Gastrocnemius medialis (tissue), 4 donors: Measurements from ENCODE around the gene SRPX. TPM values are rescaled to one million over a fixed set of nuclear protein-coding genes. Genes with fewer than 3 reads are reported as not detected.

Experiments
- ATAC-seq, 2 donors: fragments of 150-250 bp; one replicate each; pipeline ENCODE4 v1.9.1; 2016
- DNase-seq, 2 donors: peaks; one replicate each; pipeline ENCODE4 v3.0.0-alpha.2; 2019
- H3K27ac ChIP-seq, 4 donors: fragments of 200-600 bp; sonication (generic); 1 replicate in 1 of 4; 2 replicates in 3 of 4; pipeline ENCODE4 v1.5.1; 2016 to 2018; ENCODE audit warnings: mild to moderate bottlenecking in 2 of 4, moderate library complexity in 1 of 4
- H3K27me3 ChIP-seq, 3 donors: fragments of 200-600 bp; sonication (generic) in 2 of 3; 1 replicate in 1 of 3; 2 replicates in 2 of 3; pipeline versions ENCODE4 v1.5.1 to v1.6.0; 2016 to 2019; ENCODE audit warnings: mild to moderate bottlenecking in 1 of 3, moderate library complexity in 1 of 3
- H3K36me3 ChIP-seq, 2 donors: fragments of 200-600 bp; sonication (generic) in 1 of 2; one replicate each; pipeline ENCODE4 v1.5.1; 2017 to 2018
- H3K4me1 ChIP-seq, 2 donors: fragments of 200-600 bp; sonication (generic) in 1 of 2; one replicate each; pipeline ENCODE4 v1.5.1; 2016 to 2017; ENCODE audit warnings: mild to moderate bottlenecking in 2 of 2
- H3K4me3 ChIP-seq, 4 donors: fragments of 200-600 bp; sonication (generic) in 3 of 4; 1 replicate in 1 of 4; 2 replicates in 3 of 4; pipeline ENCODE4 v1.5.1; 2016 to 2019; ENCODE audit warnings: mild to moderate bottlenecking in 2 of 4
- H3K9me3 ChIP-seq, 3 donors: fragments of 200-600 bp; sonication (generic) in 2 of 3; 1 replicate in 1 of 3; 2 replicates in 2 of 3; pipeline ENCODE4 v1.5.1; 2016 to 2019
- CTCF ChIP-seq, 5 experiments: fragments of 450-650 bp in 3 of 5; fragments of 200-600 bp in 2 of 5; sonication (generic) in 2 of 5; IDR thresholded peaks in 4 of 5; conservative IDR thresholded peaks in 1 of 5; 1 replicate in 4 of 5; 2 replicates in 1 of 5; pipeline ENCODE4 v1.5.1; 2016 to 2019; ENCODE audit warnings: antibody characterized with exemption in 5 of 5, mild to moderate bottlenecking in 3 of 5, moderate library complexity in 3 of 5
- POLR2A ChIP-seq, 2 donors: fragments of 450-650 bp; IDR thresholded peaks; one replicate each; pipeline ENCODE4 v1.6.1; 2017; ENCODE audit warnings: antibody characterized with exemption in 2 of 2, mild to moderate bottlenecking in 2 of 2, moderate library complexity in 2 of 2
- in situ Hi-C, 4 donors: fragments of 200-750 bp; cut with MboI; loops; one replicate each; pipeline versions ENCODE4 v1.15.0 to v1.8.0; 2017; ENCODE audit warnings: low sequenced_read_pairs in 4 of 4
- intact Hi-C: fragments of 100-400 bp; cut with DNase I; formaldehyde crosslinking; loops from one replicate; pipeline ENCODE4 v1.15.1; 2023; ENCODE audit warnings: low total_unique reads
- total RNA-seq, 4 donors: library from RNA; depleted of rRNA; stranded (reverse); fragments of >200 nt; gene quantifications; one replicate each; pipeline versions ENCODE4 v1.1.0 to v1.2.3, GENCODE V29; 2016

Gene SRPX
- total RNA-seq, 4 donors from 2014 or later: 8.6 to 48.3 (median 36.6) TPM

- no peaks in the 10 kb centered on the region for H3K36me3 ChIP-seq
- TF ChIP-seq CTCF (IDR thresholded peaks at IDR 0.05 in 4 of 5, conservative IDR thresholded peaks at IDR 0.05 in 1 of 5): no peak
- intact Hi-C loops: no loop called here
Observed at GRCh38 chrX:38103857-38104812, 116.5 kb downstream of the SRPX start.

GRCh38 chrX:38102875-38103274 lies 117.8 kb downstream of the SRPX start:
- H3K9me3 ChIP-seq: peaks cover 0 to 9% (median 5%) of the 10 kb centered on the region in 3 donors
- no peak for DNase-seq
- no peak for ATAC-seq
- H3K27ac ChIP-seq: no peak overlapping the region
- no peaks in the 10 kb centered on the region for H3K36me3 ChIP-seq
- H3K4me3 ChIP-seq: no peak overlapping the region
- intact Hi-C loops (no loop called here), in situ Hi-C loops (no loop called here)
- TF ChIP-seq POLR2A (IDR thresholded peaks at IDR 0.05): no peak
- no peak for TF ChIP-seq CTCF (IDR thresholded peaks at IDR 0.05 in 4 of 5, conservative IDR thresholded peaks at IDR 0.05 in 1 of 5)
- no peaks in the 10 kb centered on the region for H3K27me3 ChIP-seq
- no peaks in the 10 kb centered on the region for H3K4me1 ChIP-seq

More at GRCh38 chrX:38103857-38104812, 116.5 kb downstream of the SRPX start:
- Histone ChIP-seq H3K9me3 (peaks cover 0 to 8% (median 5%) of the 10 kb centered on the region in 3 donors), H3K27me3 (no peaks in the 10 kb centered on the region), H3K4me3 (no peak overlapping the region), H3K4me1 (no peaks in the 10 kb centered on the region), H3K27ac (no peak overlapping the region)
- in situ Hi-C loops: no loop called here
- DNase-seq: no peak
- ATAC-seq: no peak

DNA sequence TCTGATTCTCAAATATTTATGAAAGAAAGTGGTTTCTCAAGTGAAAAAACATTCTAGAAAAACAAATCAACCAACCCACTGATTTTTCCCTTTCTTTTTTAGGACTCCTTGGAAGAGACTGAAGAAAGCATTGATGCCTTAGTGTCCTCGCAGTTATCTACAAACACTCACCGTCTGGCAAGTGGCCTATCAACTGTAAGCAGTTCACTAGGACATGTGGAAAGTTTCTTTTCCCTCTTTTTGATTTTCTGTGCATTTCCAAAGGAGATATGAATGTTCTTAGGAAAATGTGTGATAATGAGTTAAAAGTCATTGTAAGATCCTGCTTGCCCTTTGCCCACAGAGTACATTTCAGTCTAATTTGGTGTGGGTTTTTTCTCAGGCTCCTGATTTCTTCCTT lies 118.4 kb downstream of the SRPX start:
- in situ Hi-C loops: no loop called here
- Histone ChIP-seq H3K4me1 (no peaks in the 10 kb centered on the region), H3K4me3 (no peak overlapping the region), H3K27me3 (no peaks in the 10 kb centered on the region), H3K36me3 (no peaks in the 10 kb centered on the region), H3K9me3 (peaks cover 0 to 9% (median 5%) of the 10 kb centered on the region in 3 donors), H3K27ac (no peak overlapping the region)
- TF ChIP-seq CTCF (IDR thresholded peaks at IDR 0.05 in 4 of 5, conservative IDR thresholded peaks at IDR 0.05 in 1 of 5) (no peak), POLR2A (IDR thresholded peaks at IDR 0.05) (no peak)
- intact Hi-C loops: no loop called here
- ATAC-seq (no peak), DNase-seq (no peak)

DNA sequence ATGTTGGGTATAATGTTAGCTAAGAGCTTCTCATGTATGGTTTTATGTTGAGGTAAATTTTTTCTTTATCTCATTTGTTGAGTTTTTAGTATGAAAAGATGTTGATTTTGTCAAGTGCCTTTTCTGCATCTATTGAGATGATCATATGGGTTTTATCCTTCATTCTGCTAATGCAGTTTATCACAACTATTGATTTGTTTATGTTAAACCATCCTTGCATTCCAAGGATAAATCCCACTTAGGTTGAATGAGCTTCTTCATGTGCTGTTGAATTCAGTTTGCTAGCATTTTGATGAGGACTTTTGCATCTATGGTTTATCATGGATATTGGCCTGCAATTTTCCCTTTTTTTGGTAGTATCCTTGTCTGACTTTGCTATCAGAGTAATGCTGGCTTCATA lies 121.0 kb downstream of the SRPX start:
- Histone ChIP-seq H3K4me3 (no peak overlapping the region), H3K4me1 (no peaks in the 10 kb centered on the region), H3K36me3 (no peaks in the 10 kb centered on the region), H3K9me3 (peaks cover 0 to 9% (median 2%) of the 10 kb centered on the region in 3 donors), H3K27me3 (no peaks in the 10 kb centered on the region), H3K27ac (no peak overlapping the region)
- ATAC-seq (no peak), DNase-seq (no peak)
- TF ChIP-seq POLR2A (IDR thresholded peaks at IDR 0.05) (no peak), CTCF (IDR thresholded peaks at IDR 0.05 in 4 of 5, conservative IDR thresholded peaks at IDR 0.05 in 1 of 5) (no peak)
- in situ Hi-C loops: no loop called here
- intact Hi-C loops: no loop called here

Other genes with a start within 250 kb of the SRPX start
- gene SYTL5, start 214.3 kb downstream of the SRPX start, total RNA-seq: not detected
- gene RPGR, start 106.6 kb upstream of the SRPX start, total RNA-seq: 10 to 100 TPM; 10.5 to 28.7 (median 13.7) TPM
- under 1 TPM in 1 of 4 donors, not detected in 3; 0.27 TPM for gene OTC, start 131.7 kb upstream of the SRPX start, total RNA-seq